ENCODE data around the gene DDI2. TPM values are rescaled to one million over a fixed set of nuclear protein-coding genes. Genes with fewer than 3 reads are reported as not detected.

DDI2 gene
- total RNA-seq, 1 donor from 2014 or later = 26.1 TPM

GRCh38 chr1:15662477-15662876 is 45.2 kb downstream of the DDI2 start:
- DNase-seq (ENCODE audit: low read depth) (no peak), FAIRE-seq (no peak)
- Histone ChIP-seq H3K9me3 (ENCODE audit: insufficient read depth, low read depth, low read length) (no peaks in the 10 kb centered on the region), H3K27me3 (ENCODE audit: insufficient read depth, low read length) (no peaks in the 10 kb centered on the region), H3K4me1 (ENCODE audit: insufficient read depth, low read length) (no peaks in the 10 kb centered on the region), H3K4me2 (ENCODE audit: low read length) (no peak overlapping the region), H3K79me2 (ENCODE audit: insufficient read depth, low read length) (no peaks in the 10 kb centered on the region), H3K9ac (ENCODE audit: low read length) (no peak overlapping the region), H4K20me1 (ENCODE audit: insufficient read depth, low read length) (no peaks in the 10 kb centered on the region), H2AFZ (ENCODE audit: low read depth, low read length) (no peak overlapping the region), H3K27ac (ENCODE audit: low read depth, low read length) (no peak overlapping the region), H3K36me3 (ENCODE audit: insufficient read depth, low read length) (peaks cover 31% of the 10 kb centered on the region), H3K4me3 (ENCODE audit: insufficient read depth, low read depth, low read length) (no peak overlapping the region)
- no peak overlapping the region for H3K27ac Mint-ChIP-seq (ENCODE audit: unreplicated experiment)
- H3K36me3 Mint-ChIP-seq (ENCODE audit: low read depth, unreplicated experiment) = peaks cover 28% of the 10 kb centered on the region
- H3K4me1 Mint-ChIP-seq (ENCODE audit: low read depth, unreplicated experiment) = no peaks in the 10 kb centered on the region
- H3K27me3 Mint-ChIP-seq (ENCODE audit: low read depth, unreplicated experiment) = no peaks in the 10 kb centered on the region
- H3K4me3 Mint-ChIP-seq (ENCODE audit: unreplicated experiment) = no peak overlapping the region
- H3K9me3 Mint-ChIP-seq (ENCODE audit: unreplicated experiment) = no peaks in the 10 kb centered on the region
- no peak for TF ChIP-seq EZH2 (IDR thresholded peaks at IDR 0.05; ENCODE audit: insufficient read depth, low read length)
- TF ChIP-seq CTCF (IDR thresholded peaks at IDR 0.05; ENCODE audit: insufficient read depth, low read depth, low read length) = no peak

GRCh38 chr1:15663925-15664324 is 46.7 kb downstream of the DDI2 start:
- DNase-seq (ENCODE audit: low read depth) = no peak

More at GRCh38 chr1:15663925-15664324, 46.7 kb downstream of the DDI2 start:
- Histone ChIP-seq H3K9ac (ENCODE audit: low read length) (no peak overlapping the region), H3K79me2 (ENCODE audit: insufficient read depth, low read length) (no peaks in the 10 kb centered on the region), H3K27ac (ENCODE audit: low read depth, low read length) (no peak overlapping the region), H3K36me3 (ENCODE audit: insufficient read depth, low read length) (peaks cover 31% of the 10 kb centered on the region), H3K4me1 (ENCODE audit: insufficient read depth, low read length) (no peaks in the 10 kb centered on the region), H3K27me3 (ENCODE audit: insufficient read depth, low read length) (no peaks in the 10 kb centered on the region), H2AFZ (ENCODE audit: low read depth, low read length) (no peak overlapping the region), H3K4me3 (ENCODE audit: insufficient read depth, low read depth, low read length) (no peak overlapping the region), H3K4me2 (ENCODE audit: low read length) (no peak overlapping the region), H3K9me3 (ENCODE audit: insufficient read depth, low read depth, low read length) (no peaks in the 10 kb centered on the region), H4K20me1 (ENCODE audit: insufficient read depth, low read length) (no peaks in the 10 kb centered on the region)
- no peak for TF ChIP-seq CTCF (IDR thresholded peaks at IDR 0.05; ENCODE audit: insufficient read depth, low read depth, low read length)
- no peak for TF ChIP-seq EZH2 (IDR thresholded peaks at IDR 0.05; ENCODE audit: insufficient read depth, low read length)
- Mint-ChIP-seq H3K27ac (ENCODE audit: unreplicated experiment) (no peak overlapping the region), H3K4me3 (ENCODE audit: unreplicated experiment) (no peak overlapping the region), H3K36me3 (ENCODE audit: low read depth, unreplicated experiment) (peaks cover 28% of the 10 kb centered on the region), H3K9me3 (ENCODE audit: unreplicated experiment) (no peaks in the 10 kb centered on the region), H3K27me3 (ENCODE audit: low read depth, unreplicated experiment) (no peaks in the 10 kb centered on the region), H3K4me1 (ENCODE audit: low read depth, unreplicated experiment) (peaks cover 7% of the 10 kb centered on the region)
- no peak for FAIRE-seq
